SKM-1 (cell line): ENCODE measurements around the gene ING1.
A peak's percentile ranks its signal among the peaks of the same experiment; 100 is the strongest.
"Not testable (repeated sequence)": the region's sequence is repeated elsewhere in the genome, so short reads cannot be mapped to it uniquely, and the experiment has no call there.

Source experiments
- DNase-seq: peaks from one replicate; lab custom pipeline; 2025; ENCODE audit not compliant: unreplicated experiment; lab: John Stamatoyannopoulos, UW

The ING1 gene

DNA sequence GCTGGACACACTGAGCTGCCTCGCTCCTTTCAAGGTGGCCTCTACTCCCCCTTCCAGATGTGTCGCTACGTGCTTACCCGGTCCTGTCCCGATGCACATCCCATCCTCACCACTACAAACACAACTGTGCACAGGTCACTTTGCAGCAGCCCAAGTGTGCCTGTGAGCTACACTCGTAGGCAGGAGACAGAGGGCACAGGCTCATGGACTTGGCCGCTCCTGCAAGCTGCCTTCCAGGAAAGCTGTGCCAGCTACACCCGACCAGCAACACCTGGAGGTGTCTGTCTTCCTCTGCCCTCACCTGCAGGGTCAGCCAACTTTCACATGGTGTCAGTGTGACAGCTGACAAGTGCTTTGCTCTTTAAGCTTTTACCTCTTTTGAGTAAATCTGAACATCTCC lies 23.0 kb upstream of the ING1 start:
- DNase-seq: no peak

DNA sequence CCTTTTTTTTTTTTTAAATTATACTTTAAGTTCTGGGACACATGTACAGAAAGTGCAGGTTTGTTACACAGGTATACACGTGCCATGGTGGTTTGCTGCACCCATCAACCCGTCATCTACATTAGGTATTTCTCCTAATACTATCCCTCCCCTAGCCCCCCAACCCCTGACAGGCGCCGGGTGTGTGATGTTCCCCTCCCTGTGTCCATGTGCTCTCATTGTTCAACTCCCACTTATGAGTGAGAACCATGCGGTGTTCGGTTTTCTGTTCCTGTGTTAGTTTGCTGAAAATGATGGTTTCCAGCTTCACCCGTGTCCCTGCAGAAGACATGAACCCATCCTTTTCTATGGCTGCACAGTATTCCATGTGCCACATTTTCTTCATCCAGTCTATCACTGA lies 17.7 kb upstream of the ING1 start:
- not testable (repeated sequence) for DNase-seq

DNA sequence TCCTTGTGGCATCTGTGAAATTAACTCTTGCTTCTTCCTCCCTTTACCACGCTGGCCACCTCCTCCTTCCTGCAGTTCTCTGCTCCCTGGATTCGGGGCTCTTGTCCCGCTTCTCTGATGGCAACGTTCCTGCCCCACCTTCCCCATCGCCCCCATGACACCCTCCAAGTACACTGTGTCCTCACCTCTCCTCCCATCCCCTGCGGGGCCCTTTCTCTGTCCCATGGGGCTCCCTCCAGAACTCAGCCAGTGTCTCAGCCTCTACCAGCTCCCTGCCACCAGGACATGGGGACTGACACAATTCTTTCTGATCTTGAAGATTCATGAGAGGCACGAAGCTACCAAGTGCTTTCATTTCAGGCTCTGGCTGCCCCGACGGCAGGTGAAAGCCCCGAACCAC lies 16.7 kb upstream of the ING1 start:
- DNase-seq: no peak

DNA sequence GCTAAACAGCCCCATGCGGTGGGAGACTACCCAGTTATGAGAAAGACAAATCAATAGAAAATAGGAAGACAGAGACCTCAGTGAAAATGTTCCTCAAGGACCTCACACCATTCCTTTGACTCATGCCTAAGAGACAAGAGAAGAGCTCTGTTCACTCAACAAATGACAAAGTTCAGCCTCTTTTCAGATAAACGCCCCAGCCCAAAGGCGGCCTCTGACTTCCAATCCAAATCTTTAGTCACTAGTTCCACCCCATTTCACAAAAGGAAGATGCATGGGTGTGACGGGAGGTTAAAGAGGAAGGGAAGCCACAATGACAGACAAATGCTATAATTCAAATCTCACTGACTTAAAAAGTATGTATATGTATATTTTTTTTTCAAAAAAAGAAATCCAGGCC lies 15.7 kb upstream of the ING1 start:
- no peak for DNase-seq

DNA sequence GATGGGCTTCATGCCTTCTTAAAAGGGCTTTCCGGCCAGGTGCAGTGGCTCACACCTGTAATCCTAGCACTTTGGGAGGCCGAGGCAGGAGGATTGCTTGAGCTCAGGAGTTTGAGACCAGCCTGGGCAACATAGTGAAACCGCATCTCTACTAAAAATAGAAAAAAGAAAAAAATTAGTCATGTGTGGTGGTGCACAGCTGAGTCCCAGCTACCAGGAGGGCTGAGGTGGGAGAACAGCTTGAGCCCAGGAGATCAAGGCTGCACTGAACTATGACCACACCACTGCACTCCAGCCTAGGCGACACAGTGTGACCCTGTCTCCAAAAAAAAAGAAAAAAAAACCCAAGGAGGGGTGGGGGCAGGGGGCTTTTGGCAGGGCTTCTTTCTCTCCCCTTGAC lies 14.8 kb upstream of the ING1 start:
- no peak for DNase-seq

DNA sequence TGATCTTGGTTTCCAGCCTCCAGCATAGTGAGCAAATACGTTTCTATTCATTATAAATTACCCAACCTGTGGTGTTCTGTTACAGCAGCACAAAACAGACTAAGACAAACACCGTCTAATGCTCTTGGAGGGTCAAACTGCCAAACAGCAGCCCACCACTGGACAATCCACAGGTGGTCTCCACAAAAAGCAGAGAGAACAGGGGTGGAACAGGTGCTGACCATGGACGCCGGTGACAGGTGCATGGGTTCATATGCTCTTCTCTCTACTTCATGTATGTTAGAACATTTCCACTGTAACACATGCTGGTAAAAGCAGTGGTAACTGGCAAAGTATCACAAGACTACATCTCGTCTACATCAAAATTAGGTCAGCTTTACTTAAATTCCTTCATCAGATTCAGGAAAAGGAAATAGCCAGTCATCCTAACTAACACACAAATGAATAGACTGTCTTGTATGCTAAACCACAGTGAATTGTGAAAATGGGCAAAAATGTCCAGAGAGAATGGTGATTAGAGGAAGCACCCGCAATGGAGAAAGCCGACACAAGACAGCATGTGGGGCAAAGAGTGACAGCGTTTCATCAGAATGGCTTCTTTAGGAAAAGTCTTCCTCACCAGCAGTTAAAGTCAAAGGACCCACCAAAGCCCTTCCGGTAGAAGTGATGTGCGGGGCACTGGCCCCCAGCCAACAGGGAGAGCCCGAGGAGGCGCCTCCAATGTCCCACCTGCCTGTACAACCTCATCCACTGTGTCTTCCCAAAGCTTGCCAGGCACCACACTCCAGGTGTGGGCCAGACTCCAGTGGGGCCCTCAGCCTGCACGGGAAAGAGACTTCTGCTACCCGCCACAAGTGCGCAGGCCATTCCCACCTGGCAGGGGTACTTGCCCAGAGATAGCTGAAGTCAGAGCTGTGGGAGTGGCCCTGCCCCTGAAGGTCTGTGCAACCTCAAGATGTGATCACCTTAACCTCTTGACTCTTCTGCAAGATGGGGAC lies 14.1 kb upstream of the ING1 start:
- DNase-seq: no peak

DNA sequence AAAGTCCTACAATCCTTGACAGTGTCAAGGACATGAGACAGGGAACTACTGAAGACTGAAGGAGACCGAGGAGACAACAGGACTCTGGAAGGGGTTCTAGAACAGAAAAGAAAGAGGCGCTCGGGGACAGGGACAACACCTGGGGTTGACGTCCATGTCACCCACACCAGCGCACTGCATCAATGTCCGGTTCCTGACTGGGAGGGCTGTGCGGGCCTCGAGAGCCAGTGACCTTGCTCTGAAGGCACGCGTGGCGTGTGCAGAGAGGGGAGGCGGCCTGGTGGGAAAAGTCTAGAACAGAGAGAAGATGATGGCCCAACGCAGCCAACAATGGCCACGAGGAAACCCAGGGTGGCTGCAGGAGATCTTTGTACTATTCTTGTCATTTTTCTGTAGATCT lies 13.3 kb upstream of the ING1 start:
- DNase-seq: no peak

DNA sequence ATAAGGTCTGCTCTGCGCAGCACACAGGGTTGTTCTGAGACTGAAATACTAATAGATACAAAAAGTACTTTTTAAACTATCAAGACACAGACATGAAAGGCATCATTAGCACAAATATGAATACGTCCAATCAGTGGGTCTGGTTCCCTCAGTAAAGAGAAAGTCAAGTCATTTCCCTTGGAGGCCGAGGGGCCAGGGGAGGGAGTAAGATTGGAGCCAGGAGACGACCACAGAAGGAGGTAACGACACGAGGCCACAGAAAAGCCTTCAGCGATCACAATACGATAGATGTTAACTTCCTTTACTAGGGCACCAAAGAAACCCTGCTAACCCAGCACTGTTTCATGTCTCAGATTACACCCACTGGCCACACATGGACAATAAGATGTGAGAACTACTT lies 12.9 kb upstream of the ING1 start:
- DNase-seq: no peak

DNA sequence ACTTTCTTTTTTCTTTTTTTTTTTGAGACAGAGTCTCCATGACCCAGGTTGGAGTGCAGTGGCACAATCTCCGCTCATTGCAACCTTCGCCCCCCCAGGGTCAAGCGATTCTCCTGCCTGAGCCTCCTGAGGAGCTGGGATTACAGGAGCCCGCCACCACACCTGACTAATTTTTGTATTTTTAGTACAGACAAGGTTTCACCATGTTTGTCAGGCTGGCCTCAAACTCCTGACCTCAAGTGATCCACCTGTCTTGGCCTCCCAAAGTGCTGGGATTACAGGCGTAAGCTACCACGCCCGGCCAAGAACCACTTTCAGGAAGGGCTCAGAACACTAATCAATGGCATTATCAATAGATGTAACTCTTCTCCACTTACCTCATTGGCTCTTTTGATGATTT lies 12.4 kb upstream of the ING1 start:
- DNase-seq: not testable (repeated sequence)

DNA sequence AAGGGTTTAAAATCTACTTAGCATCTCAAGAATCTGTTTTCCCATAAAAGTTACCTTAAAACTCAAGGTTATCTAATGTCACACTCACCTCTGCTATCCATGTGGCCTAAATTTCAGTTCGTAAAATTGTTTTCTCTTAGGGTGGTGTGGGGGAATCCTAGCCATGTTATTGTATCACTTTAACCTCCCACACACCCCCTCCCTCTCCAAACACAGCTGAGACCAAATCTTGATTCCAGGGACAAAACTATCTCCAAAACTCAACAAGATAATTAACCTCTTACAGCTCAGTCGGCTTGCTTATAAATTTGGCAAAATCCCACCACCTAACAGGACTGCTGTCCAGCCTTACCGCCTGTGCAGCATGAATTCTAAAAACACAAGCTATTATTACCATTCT lies 11.4 kb upstream of the ING1 start:
- DNase-seq: no peak

DNA sequence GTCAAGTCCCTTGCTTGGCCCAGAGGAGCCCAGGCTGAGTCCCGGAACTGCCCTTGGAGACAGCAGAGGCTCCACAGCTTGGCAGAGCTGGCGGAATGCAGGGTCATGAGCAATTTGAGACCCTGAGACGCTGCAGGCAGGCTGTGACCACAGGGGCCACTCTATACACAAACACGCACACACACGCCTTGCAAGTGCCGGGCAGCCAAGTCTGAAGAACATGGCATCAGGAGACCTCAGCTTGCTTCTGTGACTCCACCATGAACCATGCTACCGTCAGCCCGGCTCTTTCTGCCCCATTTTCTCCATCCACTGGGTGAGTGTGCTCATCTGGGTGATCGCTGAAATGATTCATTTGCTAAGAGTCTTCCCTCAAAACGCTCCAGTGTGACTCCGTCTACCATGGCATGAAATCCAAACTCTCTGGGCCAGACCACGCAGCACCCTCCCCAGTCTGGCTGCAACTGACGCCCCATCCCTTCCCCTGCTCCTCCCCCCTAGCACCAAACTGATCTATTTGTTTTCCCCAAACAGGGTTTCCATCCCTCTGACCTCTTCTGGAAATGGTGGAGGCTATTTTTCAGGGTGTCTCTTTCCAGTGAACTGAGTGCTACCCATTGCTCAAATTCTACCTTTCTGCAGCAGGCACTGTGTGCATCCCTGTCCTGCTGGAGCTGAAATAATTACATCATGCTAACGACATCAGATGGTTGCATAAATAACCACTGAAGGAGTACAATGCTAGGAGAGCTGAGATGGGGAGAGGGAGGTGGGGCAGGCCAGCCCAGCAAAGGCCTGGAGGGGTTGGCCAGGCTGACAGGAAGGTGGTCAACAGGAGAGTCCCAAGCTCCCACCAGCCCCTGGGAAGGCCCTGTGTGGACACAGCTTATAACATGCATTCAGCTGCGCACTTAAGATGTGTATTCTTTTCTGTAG lies 10.6 kb upstream of the ING1 start:
- no peak for DNase-seq

DNA sequence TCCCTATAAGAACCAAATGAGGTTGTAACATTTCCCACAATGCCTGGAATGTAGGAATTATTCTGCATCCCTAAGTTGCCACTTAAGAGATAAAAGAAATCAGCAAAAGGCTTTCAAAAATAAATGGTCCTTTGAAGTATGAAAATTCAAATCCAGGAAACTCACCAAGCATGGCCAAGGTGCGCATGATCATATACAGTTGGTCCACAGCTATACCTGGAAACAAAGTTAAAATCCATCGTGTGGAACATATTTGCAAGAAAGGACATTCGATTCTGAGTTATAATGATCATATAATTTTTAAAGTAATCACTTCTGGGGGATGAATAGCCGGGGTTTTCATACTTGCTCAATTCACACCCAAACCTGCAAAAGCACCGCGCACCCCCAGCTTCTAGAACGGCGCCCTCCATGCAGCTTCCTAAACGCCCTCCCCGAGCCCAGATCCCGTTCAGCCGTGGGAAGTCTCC lies 8.1 kb upstream of the ING1 start:
- no peak for DNase-seq

DNA sequence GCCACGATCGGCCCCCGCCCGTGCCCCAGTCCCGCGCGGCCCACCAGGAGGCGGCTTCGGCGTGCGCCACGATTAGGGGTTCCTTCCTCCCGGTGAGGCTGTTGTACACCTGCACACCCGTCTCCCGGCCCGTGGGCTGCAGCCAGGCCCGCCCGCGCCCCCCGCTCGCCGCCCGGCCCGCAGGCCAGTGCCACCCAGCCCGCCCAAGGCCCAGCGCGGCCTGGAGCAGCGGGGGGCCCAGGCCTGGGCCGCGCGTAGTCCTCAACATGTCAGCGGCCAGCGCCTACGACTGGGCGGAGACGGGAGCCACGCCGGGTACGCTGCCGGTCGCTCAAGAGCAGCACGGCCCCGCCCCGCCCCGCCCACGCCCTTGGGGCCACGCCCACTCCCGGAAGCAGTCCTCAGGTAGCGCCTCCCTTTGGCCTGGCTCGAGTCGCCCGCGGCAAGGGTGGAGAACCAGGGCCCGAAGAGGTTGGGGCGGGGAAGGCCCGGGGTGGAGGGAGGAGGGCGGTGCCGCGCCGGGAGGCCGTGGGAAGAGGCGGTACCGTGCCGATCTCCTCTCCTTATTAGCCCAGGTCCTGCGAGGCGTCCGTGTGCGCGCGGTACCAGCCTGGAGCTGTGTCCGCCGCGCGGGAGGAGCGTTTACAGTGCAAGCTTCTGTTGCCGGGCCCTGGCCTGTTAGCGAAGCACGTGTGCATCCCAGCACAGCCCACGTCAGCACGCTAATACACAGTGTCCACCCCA lies 7.5 kb upstream of the ING1 start, which contains the start of gene CARS2:
TSS of gene CARS2 (minus strand) at position 291 of the 744 bp plus-strand sequence. CDS start at position 268, 23 bp downstream.
- DNase-seq: peak; percentile 93

DNA sequence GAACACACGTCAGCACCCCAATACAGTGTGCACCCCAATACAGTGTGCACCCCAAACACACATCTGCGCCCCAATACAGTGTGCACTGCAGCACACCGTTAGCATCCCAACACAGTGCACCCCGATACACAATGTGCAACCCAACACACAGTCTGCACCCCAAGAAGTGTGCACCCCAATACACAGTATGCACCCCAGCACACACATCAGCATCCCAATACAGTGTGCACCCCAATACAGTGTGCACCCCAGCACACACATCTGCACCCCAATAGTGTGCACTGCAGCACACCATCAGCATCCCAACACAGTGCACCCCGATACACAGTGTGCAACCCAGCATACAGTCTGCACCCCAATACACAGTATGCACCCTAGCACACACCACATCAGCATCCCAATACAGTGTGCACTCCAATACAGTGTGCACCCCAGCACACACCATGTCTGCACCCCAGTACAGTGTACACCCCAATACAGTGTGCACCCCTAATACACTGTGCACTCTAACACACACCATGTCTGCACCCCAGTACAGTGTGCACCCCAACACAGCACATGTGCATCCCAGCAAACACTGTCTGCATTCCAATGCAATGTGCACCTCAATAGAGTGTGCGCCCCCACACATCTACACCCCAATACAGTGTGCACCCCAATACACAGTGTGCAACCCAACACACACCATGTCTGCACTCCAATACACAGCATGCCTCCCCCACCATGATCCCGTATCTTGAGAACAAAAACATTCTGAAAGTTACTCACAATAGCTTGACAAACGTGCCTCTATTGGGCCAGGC lies 6.7 kb upstream of the ING1 start:
- no peak for DNase-seq

DNA sequence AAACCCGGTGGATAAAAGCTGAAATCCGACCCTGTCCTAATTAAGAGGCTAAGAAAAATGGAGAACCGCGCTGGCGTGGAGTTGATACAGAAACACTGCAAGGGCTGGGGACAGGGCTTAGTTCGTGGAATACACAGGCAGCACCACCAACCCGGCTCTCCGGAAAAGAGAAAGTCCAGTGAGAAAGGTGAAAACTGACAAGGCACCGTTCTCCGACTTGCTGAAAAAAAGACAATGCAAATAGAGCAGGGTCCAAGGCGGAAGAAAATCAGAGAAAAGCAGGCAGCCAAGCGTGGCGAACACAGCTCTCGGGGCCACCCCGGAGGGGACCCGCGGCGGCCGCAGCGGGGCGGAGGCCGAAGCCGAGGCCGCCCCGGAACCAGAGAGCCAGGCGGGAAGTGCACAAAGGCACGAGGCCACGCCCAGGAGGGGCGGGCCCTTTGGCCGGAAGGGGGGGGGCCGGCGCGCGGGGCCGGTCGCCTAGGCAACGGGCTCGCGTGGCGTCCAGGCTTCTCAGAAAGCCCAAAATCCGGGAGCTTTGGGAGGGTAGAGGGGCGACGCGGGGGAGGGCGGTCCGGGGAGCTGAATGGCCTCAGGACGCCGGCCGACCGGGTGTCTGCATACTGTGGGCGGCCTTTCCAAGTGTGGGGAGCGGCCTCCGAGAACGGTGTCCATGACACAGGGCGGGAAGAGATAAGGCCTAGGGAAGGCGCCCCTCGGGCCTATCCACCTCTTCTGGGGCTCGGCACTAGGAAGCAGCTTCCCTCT lies 1.2 kb upstream of the ING1 start:
- peak; percentile 69 for DNase-seq

DNA sequence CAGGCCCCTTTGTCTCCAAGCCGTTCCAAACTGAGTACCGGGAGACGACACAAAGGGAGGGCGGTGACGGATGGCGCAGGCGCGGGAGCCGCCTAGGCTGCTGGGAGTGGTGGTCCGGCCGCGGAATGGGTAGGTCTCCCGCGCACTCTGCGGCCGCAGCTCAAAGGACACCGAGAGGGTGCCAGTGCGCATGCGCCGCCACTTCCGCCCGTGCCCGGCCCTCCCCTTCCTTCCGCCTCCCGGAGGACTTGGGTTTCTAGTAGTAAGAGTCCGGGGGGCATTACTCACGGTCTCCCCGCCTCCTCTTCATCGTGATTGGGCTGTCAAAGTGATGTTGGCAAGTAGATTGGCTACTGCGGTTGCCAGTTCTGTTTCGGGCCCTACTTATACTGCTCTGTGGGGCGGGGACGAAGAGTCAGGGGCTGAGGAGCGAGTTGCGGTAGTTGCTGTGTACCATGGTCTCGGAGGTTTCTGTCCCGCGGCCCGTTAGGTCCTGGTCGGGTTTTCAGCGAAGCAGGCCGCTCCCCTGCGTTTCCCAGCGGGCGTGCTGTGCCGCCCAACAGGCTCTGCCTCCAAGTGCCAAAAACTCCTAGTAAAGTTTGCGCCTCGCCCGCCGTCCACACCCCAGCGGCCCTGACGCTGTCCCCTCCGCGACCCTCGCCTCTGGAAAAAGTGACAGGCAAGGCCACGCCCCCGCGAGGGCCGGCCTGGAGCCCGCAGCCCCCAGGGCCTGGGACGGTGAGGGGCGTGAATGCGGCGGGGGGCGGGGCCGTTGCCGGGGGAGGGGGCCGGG lies 455 bp upstream of the ING1 start:
- DNase-seq: peak; percentile 97

DNA sequence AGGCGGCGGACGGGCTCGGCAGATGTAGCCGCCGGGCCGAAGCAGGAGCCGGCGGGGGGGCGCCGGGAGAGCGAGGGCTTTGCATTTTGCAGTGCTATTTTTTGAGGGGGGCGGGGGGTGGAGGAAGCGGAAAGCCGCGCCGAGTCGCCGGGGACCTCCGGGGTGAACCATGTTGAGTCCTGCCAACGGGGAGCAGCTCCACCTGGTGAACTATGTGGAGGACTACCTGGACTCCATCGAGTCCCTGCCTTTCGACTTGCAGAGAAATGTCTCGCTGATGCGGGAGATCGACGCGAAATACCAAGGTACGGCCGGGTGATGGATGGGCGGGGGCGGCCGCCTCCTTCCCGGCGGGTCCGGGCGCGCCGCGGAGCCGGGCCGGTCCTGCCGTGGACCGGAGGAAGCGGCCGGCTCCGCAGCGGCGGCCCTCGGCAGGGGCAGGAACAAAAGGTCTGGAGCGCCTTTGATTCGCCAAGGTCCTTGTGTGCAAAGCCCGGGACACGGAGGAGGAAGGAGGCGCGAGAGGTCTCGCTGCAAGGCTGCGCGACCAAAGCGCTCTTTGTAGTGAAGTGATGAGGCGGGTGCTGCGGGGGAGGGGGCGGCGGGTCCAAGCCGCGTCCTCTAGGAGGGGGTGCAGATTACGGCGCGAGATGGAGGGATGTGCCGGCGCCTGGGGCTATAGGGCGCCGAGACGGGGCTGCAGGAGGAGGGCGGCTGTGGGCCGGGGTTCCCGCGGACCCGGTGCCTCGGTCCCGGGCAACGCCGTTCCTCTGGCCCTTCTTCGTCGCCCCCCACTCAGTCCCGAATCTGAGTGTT lies 689 bp downstream of the ING1 start:
- no peak for DNase-seq
